HepG2 (cell line): ENCODE data around the gene MED13. TPM values are rescaled to one million over a fixed set of nuclear protein-coding genes. Genes with fewer than 3 reads are reported as not detected.
A peak's percentile ranks its signal among the peaks of the same experiment; 100 is the strongest.

Experiments
- CAMTA2 ChIP-seq: sonication (generic); formaldehyde crosslinking; IDR thresholded peaks from 2 replicates; pipeline ENCODE4 v1.4.0; 2020; ENCODE audit warnings: mild to moderate bottlenecking, missing genetic modification reagents, borderline replicate concordance
- CCDC6 ChIP-seq: sonication (generic); formaldehyde crosslinking; IDR thresholded peaks from 2 replicates; pipeline ENCODE4 v1.8.1; 2022; ENCODE audit warnings: mild to moderate bottlenecking, missing genetic modification reagents, moderate library complexity
- HOMEZ ChIP-seq: IDR thresholded peaks from 2 replicates; pipeline ENCODE4 v1.6.1; 2016; ENCODE audit warnings: low read depth
- MAFF ChIP-seq: IDR thresholded peaks from 2 replicates; pipeline ENCODE4 v1.6.1; 2011; ENCODE audit warnings: low read depth, low read length, improper control_type of control experiment
- MTF2 ChIP-seq: sonication (generic); formaldehyde crosslinking; IDR thresholded peaks from 2 replicates; pipeline ENCODE4 v1.5.0; 2020; ENCODE audit warnings: missing genetic modification reagents, borderline replicate concordance
- NFATC3 ChIP-seq: sonication (generic); formaldehyde crosslinking; IDR thresholded peaks from 2 replicates; pipeline ENCODE4 v1.5.1; 2020; ENCODE audit warnings: mild to moderate bottlenecking, missing genetic modification reagents
- PAXIP1 ChIP-seq: sonication (generic); formaldehyde crosslinking; conservative IDR thresholded peaks from 2 replicates; pipeline ENCODE4 v1.4.0; 2020; ENCODE audit warnings: mild to moderate bottlenecking, missing genetic modification reagents, moderate library complexity
- POGK ChIP-seq: sonication (generic); formaldehyde crosslinking; conservative IDR thresholded peaks from 2 replicates; pipeline ENCODE4 v1.8.0; 2022; ENCODE audit warnings: mild to moderate bottlenecking, moderate library complexity, missing genetic modification reagents
- RAD51 ChIP-seq: fragments of 450-650 bp; IDR thresholded peaks from 2 replicates; pipeline ENCODE4 v1.6.1; 2016; ENCODE audit warnings: borderline replicate concordance
- RBM22 ChIP-seq: fragments of 200-400 bp; formaldehyde crosslinking; optimal IDR thresholded peaks from 2 replicates; pipeline ENCODE3; 2017; ENCODE audit warnings: mild to moderate bottlenecking, low read length, moderate library complexity
- STAT5B ChIP-seq: sonication (generic); formaldehyde crosslinking; IDR thresholded peaks from 2 replicates; pipeline ENCODE4 v1.4.0; 2020; ENCODE audit warnings: missing genetic modification reagents
- TEAD3 ChIP-seq: optimal IDR thresholded peaks from 2 replicates; pipeline ENCODE3; 2016; ENCODE audit warnings: borderline replicate concordance
- TP53 ChIP-seq: sonication (generic); formaldehyde crosslinking; conservative IDR thresholded peaks from 2 replicates; pipeline ENCODE4 v1.4.0; 2020; ENCODE audit warnings: missing genetic modification reagents
- ZKSCAN5 ChIP-seq: sonication (generic); formaldehyde crosslinking; IDR thresholded peaks from 2 replicates; pipeline ENCODE4 v1.5.1; 2020; ENCODE audit warnings: mild to moderate bottlenecking, missing genetic modification reagents
- ZNF326 ChIP-seq: sonication (generic); formaldehyde crosslinking; IDR thresholded peaks from 2 replicates; pipeline ENCODE4 v1.4.0; 2020; ENCODE audit warnings: missing genetic modification reagents, borderline replicate concordance
- ZNF354B ChIP-seq: sonication (generic); formaldehyde crosslinking; IDR thresholded peaks from 2 replicates; pipeline ENCODE4 v1.8.0; 2022; ENCODE audit warnings: mild to moderate bottlenecking, missing genetic modification reagents
- ZNF362 ChIP-seq: sonication (generic); formaldehyde crosslinking; IDR thresholded peaks from 2 replicates; pipeline ENCODE4 v1.4.0; 2020; ENCODE audit warnings: missing genetic modification reagents, mild to moderate bottlenecking, borderline replicate concordance
- ZNF597 ChIP-seq: sonication (generic); formaldehyde crosslinking; IDR thresholded peaks from 2 replicates; pipeline ENCODE4 v1.5.0; 2020; ENCODE audit warnings: missing genetic modification reagents
- ZNF652 ChIP-seq: IDR thresholded peaks from 2 replicates; pipeline ENCODE4 v1.6.1; 2016; ENCODE audit warnings: low read depth, borderline replicate concordance
- ZNF746 ChIP-seq: sonication (generic); formaldehyde crosslinking; IDR thresholded peaks from 2 replicates; pipeline ENCODE4 v1.8.0; 2022; ENCODE audit warnings: mild to moderate bottlenecking, missing genetic modification reagents
- polyA plus RNA-seq, 8 experiments: library from polyadenylated mRNA; depleted of rRNA in 3 of 8; stranded (reverse) in 7 of 8; unstranded in 1 of 8; fragments of >200 nt; fragmentation: Illumina TruSeq in 4 of 8; extraction: Trizol in 4 of 8; gene quantifications; 2 replicates each; pipeline versions ENCODE4 v1.2.1 to v1.2.3, GENCODE V29; 2011 to 2016; ENCODE audit warnings: low read depth in 4 of 8, missing spikeins in 1 of 8, mixed read lengths in 1 of 8; ENCODE audit not compliant: insufficient read depth in 1 of 8
- total RNA-seq, 5 experiments: library from RNA; depleted of rRNA; stranded (reverse); fragments of >200 nt; fragmentation: Illumina TruSeq; extraction: Trizol; gene quantifications; 2 replicates each; pipeline ENCODE4 v1.2.3, GENCODE V29; 2016; ENCODE audit warnings: low read depth in 1 of 5

Gene MED13
- total and polyA plus RNA-seq, 2 of the 13 experiments (the other 11 are each of a cell fraction or from before 2014, with no cell fraction given) = 27.4 to 69.1 TPM

- TF ChIP-seq ZKSCAN5 (CRISPR knock-in tag) = no peak
- no peak for TF ChIP-seq ZNF362 (CRISPR knock-in tag)
- TF ChIP-seq POGK (CRISPR knock-in tag) = no peak
- no peak for TF ChIP-seq RBM22
- no peak for TF ChIP-seq CAMTA2 (CRISPR knock-in tag)
- no peak for TF ChIP-seq RAD51
- peak; percentile 27; the same call in 1 of the 2 replicates for TF ChIP-seq PAXIP1
- no peak for TF ChIP-seq ZNF597 (CRISPR knock-in tag)
- TF ChIP-seq CCDC6 = no peak
- TF ChIP-seq ZNF354B (CRISPR knock-in tag) = 0 out of 2 replicates have a peak, but pooled peaks have one; percentile 25
- TF ChIP-seq ZNF652 = 0 out of 2 replicates have a peak, but pooled peaks have one; percentile 21
- TF ChIP-seq ZNF746 (CRISPR knock-in tag) = no peak
- TF ChIP-seq TEAD3 (CRISPR knock-in tag) = peak; percentile 38
- no peak for TF ChIP-seq ZNF326
- TF ChIP-seq NFATC3 (CRISPR knock-in tag) = no peak
- 0 out of 2 replicates have a peak, but pooled peaks have one; percentile 6 for TF ChIP-seq MAFF
- no peak for TF ChIP-seq MTF2 (CRISPR knock-in tag)
- no peak for TF ChIP-seq TP53
- TF ChIP-seq HOMEZ (CRISPR knock-in tag) = 0 out of 2 replicates have a peak, but pooled peaks have one; percentile 16
- TF ChIP-seq STAT5B = no peak
Measured at GRCh38 chr17:62093188-62094155, 28.4 kb upstream of the MED13 start (continued).
